ENCODE results near the gene CYP17A1.
A peak's percentile ranks its signal among the peaks of the same experiment; 100 is the strongest.
"Not testable (repeated sequence)": the region's sequence is repeated elsewhere in the genome, so short reads cannot be mapped to it uniquely, and the experiment has no call there.

The CYP17A1 gene, protein sequence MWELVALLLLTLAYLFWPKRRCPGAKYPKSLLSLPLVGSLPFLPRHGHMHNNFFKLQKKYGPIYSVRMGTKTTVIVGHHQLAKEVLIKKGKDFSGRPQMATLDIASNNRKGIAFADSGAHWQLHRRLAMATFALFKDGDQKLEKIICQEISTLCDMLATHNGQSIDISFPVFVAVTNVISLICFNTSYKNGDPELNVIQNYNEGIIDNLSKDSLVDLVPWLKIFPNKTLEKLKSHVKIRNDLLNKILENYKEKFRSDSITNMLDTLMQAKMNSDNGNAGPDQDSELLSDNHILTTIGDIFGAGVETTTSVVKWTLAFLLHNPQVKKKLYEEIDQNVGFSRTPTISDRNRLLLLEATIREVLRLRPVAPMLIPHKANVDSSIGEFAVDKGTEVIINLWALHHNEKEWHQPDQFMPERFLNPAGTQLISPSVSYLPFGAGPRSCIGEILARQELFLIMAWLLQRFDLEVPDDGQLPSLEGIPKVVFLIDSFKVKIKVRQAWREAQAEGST

DNA sequence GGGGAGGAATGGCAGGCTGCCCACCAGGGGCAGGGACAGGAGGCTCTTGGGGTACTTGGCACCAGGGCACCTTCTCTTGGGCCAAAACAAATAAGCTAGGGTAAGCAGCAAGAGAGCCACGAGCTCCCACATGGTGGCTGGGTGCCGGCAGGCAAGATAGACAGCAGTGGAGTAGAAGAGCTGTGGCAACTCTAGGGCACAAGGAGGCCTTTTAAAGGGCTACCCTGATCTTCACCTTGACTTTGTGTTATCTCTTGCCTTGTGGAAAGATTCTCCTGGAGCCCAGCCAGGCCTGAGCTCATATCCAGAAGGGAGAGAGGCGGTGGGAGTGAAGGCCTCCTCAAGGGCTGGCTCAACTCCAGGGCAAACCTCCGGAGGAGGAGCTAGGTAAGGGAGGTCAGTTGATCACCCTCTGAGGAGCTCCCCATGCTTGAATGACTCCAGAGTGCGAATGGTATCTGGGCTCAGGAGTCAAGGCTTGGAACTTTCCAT lies at the start of gene CYP17A1:
Gene CYP17A1 (minus strand): TSS at position 184 of the 492 bp plus-strand sequence. CDS start 52 bp downstream, at position 132.
- DNase-seq, result peak; percentile 25

DNA sequence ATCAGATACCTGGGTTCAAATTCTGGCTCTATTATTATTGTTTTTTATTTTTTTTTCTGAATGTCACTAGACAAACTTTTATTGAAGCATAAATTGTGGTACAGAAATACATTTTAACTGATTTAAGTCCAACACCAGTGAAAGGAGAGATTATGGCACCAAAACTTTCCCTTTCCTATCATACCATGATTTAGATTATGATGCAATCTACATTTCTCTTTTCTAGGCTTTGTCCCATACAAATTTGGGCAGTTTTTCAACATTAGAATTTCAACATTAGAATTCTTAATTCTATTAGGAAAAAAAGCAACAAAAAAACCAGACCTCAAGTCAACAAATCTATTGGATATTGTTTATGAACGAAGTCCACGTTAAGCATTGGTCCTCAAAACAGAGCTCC lies 43.0 kb upstream of the CYP17A1 start:
- no peak for DNase-seq

DNA sequence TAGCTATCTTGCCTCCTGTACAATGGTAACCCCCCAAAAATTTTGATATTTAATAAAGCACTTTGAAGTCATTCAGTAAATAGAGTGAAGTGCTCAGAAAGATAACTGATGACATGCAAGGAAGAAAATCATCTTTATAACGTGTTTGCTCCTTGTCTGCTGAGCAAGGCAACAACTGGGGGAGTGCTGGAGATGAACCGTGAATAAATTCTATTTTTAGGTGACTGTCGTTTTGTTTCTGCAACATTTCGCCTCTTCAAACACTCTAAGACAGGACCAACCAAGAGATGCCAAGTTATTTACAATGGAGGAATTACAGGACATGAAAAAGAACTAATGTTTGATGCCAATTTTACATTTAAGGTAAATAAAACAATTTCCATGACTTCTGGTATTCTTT lies 41.4 kb upstream of the CYP17A1 start:
- no peak for DNase-seq

DNA sequence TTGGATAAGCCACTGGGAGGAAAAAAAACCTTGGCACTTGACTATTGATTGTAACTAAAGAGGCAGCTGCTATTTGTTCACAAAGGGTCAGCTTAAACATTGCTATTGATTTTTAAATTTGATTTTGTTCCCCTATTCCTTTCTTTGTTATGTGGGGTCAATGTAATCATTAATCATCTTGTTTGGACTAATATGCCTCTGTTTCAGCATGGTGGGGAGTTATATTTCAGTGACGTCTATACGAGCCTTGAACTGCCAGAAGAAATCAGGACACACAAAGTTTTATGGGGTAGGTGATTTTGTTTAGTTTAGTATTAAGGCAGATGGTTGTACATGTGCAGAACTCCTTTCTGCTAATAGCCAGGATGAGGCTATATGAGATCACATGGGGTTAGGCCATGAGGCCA lies 39.5 kb upstream of the CYP17A1 start:
- no peak for DNase-seq

DNA sequence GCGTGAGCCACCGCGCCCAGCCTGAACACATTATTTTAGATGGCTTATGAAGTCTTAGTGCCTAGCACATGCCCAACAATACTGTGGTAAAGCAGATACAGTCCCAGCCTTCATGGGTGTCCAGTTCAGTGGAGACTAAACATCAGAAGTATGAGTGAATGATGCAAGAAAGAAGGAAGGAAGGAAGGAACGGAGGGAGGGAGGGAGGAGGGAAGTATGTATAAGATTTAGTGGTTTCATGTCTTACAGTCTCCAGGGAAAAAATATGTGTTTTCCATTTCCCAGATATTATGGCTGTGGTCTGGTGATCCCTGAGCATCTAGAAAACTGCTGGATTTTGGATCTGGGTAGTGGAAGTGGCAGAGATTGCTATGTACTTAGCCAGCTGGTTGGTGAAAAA lies 35.0 kb upstream of the CYP17A1 start:
- DNase-seq, result no peak

- no peak for DNase-seq
Observed at GRCh38 chr10:102870221-102870620, 33.0 kb upstream of the CYP17A1 start.

GRCh38 chr10:102869258-102870198 lies 32.3 kb upstream of the CYP17A1 start, which contains the start of gene AS3MT:
Gene AS3MT (plus strand): TSS chr10:102869470. CDS start chr10:102869593, 123 bp downstream.
- DNase-seq, result peak; percentile 55

GRCh38 chr10:102868911-102869257 lies 31.7 kb upstream of the CYP17A1 start:
- DNase-seq, result no peak

DNA sequence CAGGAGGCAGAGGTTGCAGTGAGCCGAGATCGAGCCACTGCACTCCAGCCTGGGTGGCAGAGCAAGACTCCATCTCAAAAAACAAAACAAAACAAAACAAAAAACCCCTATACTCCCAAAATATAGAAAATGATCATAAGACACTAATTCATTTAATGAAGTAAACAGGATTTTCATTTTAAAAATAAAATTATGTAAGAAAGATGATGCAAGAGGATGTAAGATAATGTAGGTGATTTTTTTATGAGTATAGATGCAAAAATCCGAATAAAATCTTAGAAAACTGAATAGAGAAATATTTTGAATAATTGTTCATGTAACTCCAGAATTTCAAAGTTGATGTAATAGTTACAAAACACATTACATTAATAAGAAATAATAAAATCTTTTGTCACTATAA lies 28.4 kb upstream of the CYP17A1 start:
- no peak for DNase-seq

DNA sequence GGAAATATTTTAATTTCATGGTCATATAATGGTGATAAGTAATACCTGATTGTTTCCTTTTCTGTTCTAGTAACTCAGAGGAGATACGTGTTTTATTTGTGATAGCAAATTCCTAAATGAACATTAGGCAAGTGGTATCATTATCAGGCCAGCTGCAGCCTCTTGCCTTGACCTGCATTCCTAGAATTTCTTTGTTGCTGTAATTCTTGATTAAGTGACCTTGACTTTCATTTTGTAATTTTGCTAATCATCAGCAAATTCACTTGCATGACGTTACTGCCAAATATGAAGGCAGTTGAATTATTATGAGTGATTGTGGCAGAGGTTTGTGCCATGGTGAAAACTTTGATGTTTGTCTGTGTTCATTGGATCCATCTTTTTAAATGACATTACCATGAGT lies 26.4 kb upstream of the CYP17A1 start:
- peak; percentile 24 for DNase-seq

DNA sequence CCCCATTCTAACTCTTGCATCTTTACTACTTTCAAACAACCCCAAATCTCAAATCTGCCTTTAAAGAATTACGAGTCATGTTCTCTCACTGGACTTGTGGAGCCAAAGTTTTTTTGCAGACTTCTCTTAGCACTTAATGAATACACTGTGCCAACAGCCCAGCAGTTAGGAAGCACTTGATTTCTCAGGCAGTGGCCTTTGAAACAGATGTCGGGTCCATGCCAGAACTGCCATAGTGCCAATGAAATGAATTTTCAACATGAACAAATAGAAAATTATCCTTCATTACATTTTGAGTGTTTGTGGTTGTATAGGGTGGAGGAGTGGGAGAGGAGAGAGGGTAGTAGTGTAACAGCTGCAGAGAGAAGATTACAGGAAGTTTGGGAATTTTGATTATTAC lies 22.7 kb upstream of the CYP17A1 start:
- DNase-seq, result no peak

DNA sequence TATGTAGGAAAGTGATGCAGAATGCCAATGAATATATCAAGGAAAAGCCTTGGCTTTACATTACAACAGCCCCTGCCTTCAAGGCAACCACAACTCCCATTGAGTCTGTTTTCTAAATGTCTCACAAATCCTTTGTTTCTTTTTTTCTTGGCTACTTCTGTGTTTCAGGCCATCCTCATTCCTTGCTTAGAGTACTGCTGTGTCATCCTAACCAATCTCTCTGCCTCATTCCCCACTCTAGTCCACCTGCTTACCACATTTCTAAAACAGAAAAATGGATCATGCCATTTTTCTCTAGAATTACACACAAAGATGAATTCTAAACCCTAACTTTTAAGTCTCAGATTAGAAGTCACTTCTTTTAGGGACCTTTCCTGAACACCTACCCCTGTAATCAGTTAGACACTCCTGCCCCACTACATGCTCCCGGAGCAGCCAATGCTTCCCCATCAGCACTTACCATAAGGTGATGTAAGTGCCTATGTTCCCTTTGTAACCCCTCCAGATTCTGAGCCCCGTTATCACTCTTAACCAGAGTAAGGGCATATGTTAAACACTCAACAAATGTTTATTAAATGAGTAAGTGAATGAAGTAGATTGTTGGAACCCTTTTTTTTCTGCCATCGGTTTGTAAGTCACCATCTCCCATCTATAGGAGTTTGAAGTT lies 19.7 kb upstream of the CYP17A1 start:
- no peak for DNase-seq

DNA sequence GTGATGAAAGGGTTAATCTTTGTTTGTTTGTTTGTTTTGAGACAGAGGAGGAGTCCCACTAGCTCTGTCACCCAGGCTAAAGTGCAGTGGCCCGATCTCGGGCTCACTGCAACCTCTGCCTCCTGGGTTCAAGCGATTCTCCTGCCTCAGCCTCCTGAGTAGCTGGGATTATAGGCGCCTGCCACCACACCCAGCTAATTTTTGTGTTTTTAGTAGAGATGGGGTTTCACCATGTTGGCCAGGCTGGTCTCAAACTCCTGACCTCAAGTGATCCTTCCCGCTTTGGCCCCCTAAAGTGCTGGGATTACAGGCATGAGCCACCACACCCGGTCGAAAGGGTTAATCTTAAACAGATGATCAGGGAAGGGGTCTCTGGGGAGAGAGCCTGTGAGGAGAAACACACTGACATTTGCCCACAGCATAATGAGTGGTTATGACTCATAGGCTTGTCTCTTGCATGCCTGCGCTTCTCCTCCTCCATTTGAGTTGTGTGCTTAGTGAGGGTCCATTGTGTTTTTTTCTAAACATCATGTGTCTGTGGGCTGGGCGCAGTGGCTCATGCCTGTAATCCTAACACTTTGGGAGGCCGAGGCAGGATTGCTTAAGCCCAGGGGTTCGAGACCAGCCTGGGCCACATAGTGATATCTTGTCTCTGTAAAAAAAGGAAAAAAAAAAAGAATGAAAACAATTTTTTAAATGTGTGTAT lies 18.7 kb upstream of the CYP17A1 start:
- peak; percentile 40 for DNase-seq

DNA sequence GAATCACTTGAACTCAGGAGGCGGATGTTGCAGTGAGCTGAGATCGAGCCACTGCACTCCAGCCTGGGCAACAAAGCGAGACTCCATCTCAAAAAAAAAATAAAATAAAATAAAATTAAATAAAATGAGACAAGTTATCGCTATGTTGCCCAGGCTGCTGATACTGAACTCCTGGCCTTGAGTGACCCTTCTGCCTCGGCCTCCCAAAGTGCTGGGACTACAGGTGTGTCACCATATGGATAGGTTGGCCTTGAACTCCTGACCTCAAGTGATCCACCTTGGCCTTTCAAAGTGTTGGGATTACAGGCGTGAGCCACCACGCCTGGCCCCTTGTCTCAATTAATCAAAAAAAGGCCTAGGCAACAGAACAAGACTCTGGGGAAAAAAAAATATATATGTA lies 16.0 kb upstream of the CYP17A1 start:
- DNase-seq, result not testable (repeated sequence)

DNA sequence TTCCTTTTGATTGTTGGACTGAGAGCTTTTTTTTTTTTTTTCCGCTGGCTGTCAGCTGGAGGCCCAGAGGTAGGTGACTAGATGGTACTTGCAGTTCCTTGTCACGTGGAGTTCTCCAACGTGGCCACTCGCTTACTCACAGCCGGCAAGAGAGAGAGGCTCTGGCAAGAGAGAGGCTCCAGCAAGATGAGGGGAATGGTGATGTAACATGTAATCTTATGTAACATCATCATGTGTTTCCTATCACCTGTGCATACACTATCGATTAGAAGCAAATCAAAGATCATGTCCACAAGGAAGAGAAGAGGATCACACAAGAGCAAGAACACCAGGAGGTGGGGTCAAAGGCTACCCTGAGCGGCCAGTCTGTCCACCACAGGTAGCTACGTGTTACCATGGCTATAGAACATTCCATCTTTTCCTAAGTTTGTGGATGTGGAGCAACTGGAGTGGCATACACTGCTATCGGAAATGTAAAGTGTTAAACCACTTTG lies 12.9 kb upstream of the CYP17A1 start:
- DNase-seq, result no peak

- DNase-seq, result no peak
Observed at GRCh38 chr10:102845352-102845902, 8.2 kb upstream of the CYP17A1 start.

GRCh38 chr10:102844190-102844776 lies 7.1 kb upstream of the CYP17A1 start:
- DNase-seq, result not testable (repeated sequence)

DNA sequence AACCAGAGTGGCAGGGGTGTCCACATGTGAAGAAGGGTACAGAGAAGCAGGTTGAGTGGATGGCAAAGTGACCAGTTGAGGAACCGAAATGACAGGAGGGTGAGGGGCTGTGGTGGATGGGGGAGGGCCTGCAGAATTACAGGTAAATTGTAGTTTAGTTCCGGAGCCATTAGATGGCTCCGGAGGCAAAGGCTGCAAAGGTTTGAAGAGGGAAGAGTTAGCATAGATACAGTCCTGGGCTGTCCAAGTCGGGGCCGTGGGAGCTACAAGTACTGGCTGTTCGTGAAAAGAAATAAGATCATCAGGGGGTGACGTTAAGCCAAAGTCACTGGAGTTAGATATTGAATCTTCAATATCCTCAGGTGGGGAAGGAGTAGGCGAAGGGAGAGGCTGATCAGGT lies 5.9 kb upstream of the CYP17A1 start:
- not testable (repeated sequence) for DNase-seq

- DNase-seq, result no peak
Observed at GRCh38 chr10:102841827-102842345, 4.7 kb upstream of the CYP17A1 start.

- peak; percentile 50 for DNase-seq
Observed at GRCh38 chr10:102838276-102838927, 1.2 kb upstream of the CYP17A1 start.

Measured in hematopoietic multipotent progenitor cell treated with erythropoietin and hydrocortisone succinate and interleukin-3 and kit ligand, for 4 days (in vitro differentiated cells).